OCI-LY7 (cell line): ENCODE data around the gene ADPRHL1.

Experiments
- CTCF ChIP-seq: fragments of 200-600 bp; sonication (generic); conservative IDR thresholded peaks from 2 replicates; pipeline ENCODE4 v1.5.1; 2014; ENCODE audit warnings: mild to moderate bottlenecking, antibody characterized with exemption, low read length, moderate library complexity, mixed read lengths
- EZH2phosphoT487 ChIP-seq: fragments of 200-600 bp; sonication (generic); IDR thresholded peaks from 2 replicates; pipeline ENCODE4 v1.6.1; 2018; ENCODE audit warnings: low read depth, borderline replicate concordance, mild to moderate bottlenecking, mixed run types, antibody characterized with exemption, low read length, moderate library complexity, mixed read lengths

- TF ChIP-seq CTCF = no peak
- no peak for TF ChIP-seq EZH2phosphoT487
These were observed 19.2 kb upstream of the ADPRHL1 start for GRCh38 chr13:113472355-113473025.
